Stomach (tissue), 4 donors: ENCODE measurements around the gene MAGEA8.

Source experiments
- EP300 ChIP-seq: sonication (generic); formaldehyde crosslinking; IDR thresholded peaks from one replicate; pipeline ENCODE4 v1.6.1; 2017; ENCODE audit warnings: antibody characterized with exemption
- POLR2A ChIP-seq, 4 donors: fragments of 450-650 bp; IDR thresholded peaks; one replicate each; pipeline ENCODE4 v1.6.1; 2016; ENCODE audit warnings: antibody characterized with exemption in 4 of 4, control low read depth in 2 of 4, mild to moderate bottlenecking in 1 of 4, moderate library complexity in 1 of 4
- POLR2AphosphoS5 ChIP-seq, 3 donors: sonication (generic); formaldehyde crosslinking; IDR thresholded peaks; one replicate each; pipeline ENCODE4 v1.6.1; 2016; ENCODE audit warnings: antibody characterized with exemption in 3 of 3
- TF ChIP-seq, protein P1 (sequence below), 7 experiments: fragments of 450-650 bp in 4 of 7; fragments of 200-600 bp in 3 of 7; sonication (generic) in 3 of 7; IDR thresholded peaks; one replicate each; pipeline ENCODE4 v1.5.1; 2016 to 2019; ENCODE audit warnings: antibody characterized with exemption in 7 of 7, control low read depth in 2 of 7, mild to moderate bottlenecking in 1 of 7

DNA sequence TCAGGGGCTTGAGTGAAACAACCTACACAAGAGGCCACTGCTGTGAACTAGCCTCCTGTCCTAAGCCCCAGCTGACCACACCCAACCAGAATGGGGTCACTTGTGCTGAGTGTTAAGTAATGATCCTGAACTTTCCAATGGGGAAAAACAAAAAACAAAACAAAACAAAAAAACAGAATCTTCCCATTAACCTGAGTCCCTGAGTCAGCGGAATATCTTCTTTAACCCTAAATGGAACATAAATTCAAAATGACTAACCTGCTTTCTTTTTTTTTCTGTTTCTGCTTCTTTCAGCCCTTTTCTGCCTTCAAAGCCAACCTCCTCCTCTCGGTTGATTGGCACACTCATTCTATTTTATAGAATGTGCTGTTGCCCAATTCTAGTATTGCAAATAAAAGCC lies 31.2 kb upstream of the MAGEA8 start:
- no peak for TF ChIP-seq POLR2A (IDR thresholded peaks at IDR 0.05)
- no peak for TF ChIP-seq POLR2AphosphoS5 (IDR thresholded peaks at IDR 0.05)
- TF ChIP-seq, protein P1, sequence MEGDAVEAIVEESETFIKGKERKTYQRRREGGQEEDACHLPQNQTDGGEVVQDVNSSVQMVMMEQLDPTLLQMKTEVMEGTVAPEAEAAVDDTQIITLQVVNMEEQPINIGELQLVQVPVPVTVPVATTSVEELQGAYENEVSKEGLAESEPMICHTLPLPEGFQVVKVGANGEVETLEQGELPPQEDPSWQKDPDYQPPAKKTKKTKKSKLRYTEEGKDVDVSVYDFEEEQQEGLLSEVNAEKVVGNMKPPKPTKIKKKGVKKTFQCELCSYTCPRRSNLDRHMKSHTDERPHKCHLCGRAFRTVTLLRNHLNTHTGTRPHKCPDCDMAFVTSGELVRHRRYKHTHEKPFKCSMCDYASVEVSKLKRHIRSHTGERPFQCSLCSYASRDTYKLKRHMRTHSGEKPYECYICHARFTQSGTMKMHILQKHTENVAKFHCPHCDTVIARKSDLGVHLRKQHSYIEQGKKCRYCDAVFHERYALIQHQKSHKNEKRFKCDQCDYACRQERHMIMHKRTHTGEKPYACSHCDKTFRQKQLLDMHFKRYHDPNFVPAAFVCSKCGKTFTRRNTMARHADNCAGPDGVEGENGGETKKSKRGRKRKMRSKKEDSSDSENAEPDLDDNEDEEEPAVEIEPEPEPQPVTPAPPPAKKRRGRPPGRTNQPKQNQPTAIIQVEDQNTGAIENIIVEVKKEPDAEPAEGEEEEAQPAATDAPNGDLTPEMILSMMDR (IDR thresholded peaks at IDR 0.05) = no peak
- TF ChIP-seq EP300 = no peak
